Measurements from ENCODE around the gene PLAC8. TPM values are rescaled to one million over a fixed set of nuclear protein-coding genes. Genes with fewer than 3 reads are reported as not detected.
"Not testable (repeated sequence)": the region's sequence is repeated elsewhere in the genome, so short reads cannot be mapped to it uniquely, and the experiment has no call there.

PLAC8 gene, protein sequence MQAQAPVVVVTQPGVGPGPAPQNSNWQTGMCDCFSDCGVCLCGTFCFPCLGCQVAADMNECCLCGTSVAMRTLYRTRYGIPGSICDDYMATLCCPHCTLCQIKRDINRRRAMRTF
- polyA plus RNA-seq (ENCODE audit: insufficient read length in 4 of 4) = 1 to 10 TPM; 2.3 to 3.4 (median 3.2) TPM

DNA sequence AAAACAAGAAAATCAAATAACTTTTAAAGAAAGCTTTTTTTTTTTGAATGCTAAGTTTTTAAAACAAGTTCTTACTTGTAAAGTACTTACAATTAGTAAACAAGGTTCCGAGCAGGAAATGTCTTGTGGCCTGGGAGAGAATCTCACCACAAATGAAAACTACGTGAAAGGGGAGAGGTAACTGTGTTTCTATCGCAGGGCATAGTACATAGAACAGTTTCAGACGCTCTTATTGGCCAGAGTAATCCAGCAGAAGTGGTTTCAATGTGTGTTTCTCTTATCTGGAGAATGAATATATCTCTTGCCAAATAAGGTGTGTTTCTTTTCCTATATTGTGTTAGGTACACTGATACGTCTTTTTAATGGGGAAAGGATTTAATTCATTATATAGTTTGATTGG is at the start of gene PLAC8:
Gene PLAC8 (minus strand): TSS at position 154 of the 400 bp plus-strand sequence. CDS start 6,808 bp downstream, outside the sequence.
- DNase-seq (ENCODE audit: low read depth in 4 of 4, low spot score in 2 of 4) = no peak

- DNase-seq (ENCODE audit: low read depth in 4 of 4, low spot score in 2 of 4) = no peak
Observed at GRCh38 chr4:83153417-83153816, 38.9 kb upstream of the PLAC8 start.

GRCh38 chr4:83152746-83153145 is 38.2 kb upstream of the PLAC8 start:
- no peak for DNase-seq (ENCODE audit: low read depth in 4 of 4, low spot score in 2 of 4)

- no peak for DNase-seq (ENCODE audit: low read depth in 4 of 4, low spot score in 2 of 4)
Observed at GRCh38 chr4:83151651-83152050, 37.1 kb upstream of the PLAC8 start.

DNA sequence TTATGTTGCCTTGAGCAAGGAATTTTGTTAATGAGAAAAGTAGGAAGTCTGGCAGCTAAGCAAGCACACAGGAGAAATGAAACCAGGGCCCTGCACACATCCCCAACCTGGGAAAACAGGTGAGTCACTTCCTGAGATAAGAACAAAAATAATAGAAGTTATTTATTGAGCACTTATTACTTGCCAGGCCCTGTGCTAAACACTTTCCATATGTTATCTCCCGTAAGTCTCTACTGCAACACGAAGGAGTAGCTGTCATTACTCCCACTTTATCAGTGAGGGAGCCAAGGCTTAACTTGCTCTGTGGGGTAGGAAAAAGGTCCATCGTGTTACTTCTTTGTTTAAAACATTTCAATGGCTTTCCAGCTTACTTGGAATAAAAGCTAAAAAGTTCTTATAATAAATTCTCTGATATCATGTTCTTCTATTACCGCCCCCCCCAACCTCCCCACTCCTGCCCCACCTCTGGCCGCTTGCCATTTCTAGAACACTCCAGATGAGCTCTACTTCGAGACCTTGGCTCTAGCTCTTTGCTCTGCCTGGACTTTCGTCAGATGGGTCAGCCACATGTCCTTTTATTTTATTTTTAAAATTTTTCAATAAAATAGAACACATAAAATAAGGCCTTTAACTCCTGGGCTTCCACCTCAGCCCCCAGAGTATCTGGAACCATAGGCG is 36.3 kb upstream of the PLAC8 start:
- no peak for DNase-seq (ENCODE audit: low read depth in 4 of 4, low spot score in 2 of 4)

DNA sequence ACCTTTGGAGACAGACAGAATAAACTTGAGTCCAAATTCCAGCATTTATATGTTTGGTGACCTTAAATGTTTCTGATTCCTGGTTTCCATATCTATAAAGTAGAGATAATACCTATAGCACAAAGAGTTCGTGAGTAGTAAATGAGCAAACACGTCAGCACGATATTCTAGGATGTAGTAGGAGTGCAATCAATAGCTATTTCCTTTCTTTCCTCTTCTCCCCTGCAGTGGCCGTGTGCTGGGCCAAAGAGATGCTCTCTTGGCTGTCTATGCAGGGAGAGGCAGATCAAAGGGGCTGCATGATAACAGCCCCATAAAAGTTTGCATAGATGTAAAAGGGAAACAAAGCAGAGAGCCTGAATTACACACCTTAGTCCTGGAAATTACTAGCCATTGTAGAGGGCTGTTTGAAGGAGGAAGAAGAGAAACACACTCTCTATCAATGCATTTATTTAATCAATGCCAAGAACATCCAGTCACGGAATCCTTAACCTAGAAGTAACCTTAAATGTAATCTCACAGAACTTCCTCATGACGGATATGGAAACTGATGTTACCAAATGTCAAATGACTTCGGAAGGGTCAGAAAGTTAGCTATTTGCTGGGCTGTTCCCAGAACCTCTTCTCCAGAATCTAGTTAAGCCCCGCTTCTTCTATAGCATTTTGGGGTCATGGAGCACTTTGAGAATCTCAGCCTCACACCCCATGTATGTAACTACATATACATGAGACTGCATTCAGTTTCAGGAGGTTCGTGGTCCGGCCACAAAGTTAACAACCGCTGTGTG is 35.5 kb upstream of the PLAC8 start:
- no peak for DNase-seq (ENCODE audit: low read depth in 4 of 4, low spot score in 2 of 4)

- no peak for DNase-seq (ENCODE audit: low read depth in 4 of 4, low spot score in 2 of 4)
Observed at GRCh38 chr4:83146841-83147240, 32.3 kb upstream of the PLAC8 start.

DNA sequence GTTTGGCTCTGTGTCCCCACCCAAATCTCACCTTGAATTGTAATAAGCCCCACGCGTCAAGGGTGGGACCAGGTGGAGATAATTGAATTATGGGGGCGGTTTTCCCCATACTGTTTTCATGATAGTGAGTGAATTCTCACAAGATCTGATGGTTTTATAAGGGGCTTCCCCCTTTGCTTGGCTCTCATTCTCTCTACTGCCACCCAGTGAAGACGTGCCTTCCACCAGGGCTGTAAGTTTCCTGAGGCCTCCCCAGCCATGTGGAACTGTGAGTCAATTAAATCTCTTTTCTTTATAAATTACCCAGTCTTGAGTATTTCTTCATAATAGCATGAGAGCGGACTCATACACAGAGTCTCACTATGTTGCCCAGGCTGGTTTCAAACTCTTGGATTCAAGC is 31.2 kb upstream of the PLAC8 start:
- DNase-seq (ENCODE audit: low read depth in 4 of 4, low spot score in 2 of 4) = not testable (repeated sequence)

- no peak for DNase-seq (ENCODE audit: low read depth in 4 of 4, low spot score in 2 of 4)
Observed at GRCh38 chr4:83139514-83140156, 25.1 kb upstream of the PLAC8 start.

- DNase-seq (ENCODE audit: low read depth in 4 of 4, low spot score in 2 of 4) = no peak
Observed at GRCh38 chr4:83138946-83139345, 24.4 kb upstream of the PLAC8 start.

- DNase-seq (ENCODE audit: low read depth in 4 of 4, low spot score in 2 of 4) = no peak
Observed at GRCh38 chr4:83132065-83132464, 17.5 kb upstream of the PLAC8 start.

- DNase-seq (ENCODE audit: low read depth in 4 of 4, low spot score in 2 of 4) = no peak
Observed at GRCh38 chr4:83129264-83129663, 14.7 kb upstream of the PLAC8 start.

- DNase-seq (ENCODE audit: low read depth in 4 of 4, low spot score in 2 of 4) = no peak
Observed at GRCh38 chr4:83128240-83128929, 13.9 kb upstream of the PLAC8 start.

DNA sequence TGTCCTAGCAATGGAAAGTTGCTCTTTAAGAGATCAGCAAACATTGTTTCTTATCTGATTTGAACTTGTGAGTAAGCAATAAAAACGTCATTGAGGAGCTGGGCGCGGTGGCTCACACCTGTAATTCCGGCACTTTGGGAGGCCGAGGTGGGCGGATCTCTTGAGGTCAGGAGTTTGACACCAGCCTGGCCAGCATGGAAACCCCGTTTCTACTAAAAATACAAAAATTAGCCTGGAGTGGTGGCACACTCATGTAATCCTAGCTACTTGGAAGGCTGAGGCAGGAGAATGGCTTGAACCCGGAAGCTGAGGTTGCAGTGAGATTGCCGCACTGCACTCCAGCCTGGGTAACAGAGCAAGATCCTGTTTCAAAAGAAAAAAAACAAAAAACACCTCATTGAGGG is 11.2 kb upstream of the PLAC8 start:
- DNase-seq (ENCODE audit: low read depth in 4 of 4, low spot score in 2 of 4) = no peak

DNA sequence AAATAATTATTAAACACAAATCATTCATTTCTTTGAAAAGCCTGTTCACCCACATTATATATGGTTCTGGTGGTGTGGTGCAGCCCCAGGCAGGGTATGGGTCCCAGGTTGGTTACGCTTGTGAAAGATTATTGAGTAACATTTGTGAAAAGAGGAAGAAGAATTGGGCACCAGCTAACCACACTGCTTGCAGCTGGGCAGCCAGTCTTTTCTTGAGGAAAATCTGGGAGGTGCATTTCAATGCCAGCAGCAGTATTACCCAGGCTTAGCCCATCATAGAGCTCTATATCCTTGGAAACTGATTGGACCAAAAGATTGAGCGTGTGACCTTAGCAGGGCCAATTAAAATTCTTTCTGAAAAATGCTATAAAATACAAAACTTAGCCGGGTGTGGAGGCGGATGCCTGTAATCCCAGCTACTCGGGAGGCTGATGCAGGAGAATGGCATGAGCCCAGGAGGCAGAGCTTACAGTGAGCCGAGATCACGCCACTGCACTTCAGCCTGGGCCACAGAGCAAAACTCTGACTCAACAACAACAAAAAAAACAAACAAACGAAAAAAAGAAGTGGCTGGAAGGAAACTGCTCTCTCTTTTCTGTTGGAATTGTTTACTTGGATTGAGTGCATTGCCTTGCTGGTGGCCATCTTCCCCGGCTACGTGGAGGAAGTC is 9.7 kb upstream of the PLAC8 start:
- DNase-seq (ENCODE audit: low read depth in 4 of 4, low spot score in 2 of 4) = no peak

- DNase-seq (ENCODE audit: low read depth in 4 of 4, low spot score in 2 of 4) = no peak
Observed at GRCh38 chr4:83121246-83121645, 6.7 kb upstream of the PLAC8 start.

DNA sequence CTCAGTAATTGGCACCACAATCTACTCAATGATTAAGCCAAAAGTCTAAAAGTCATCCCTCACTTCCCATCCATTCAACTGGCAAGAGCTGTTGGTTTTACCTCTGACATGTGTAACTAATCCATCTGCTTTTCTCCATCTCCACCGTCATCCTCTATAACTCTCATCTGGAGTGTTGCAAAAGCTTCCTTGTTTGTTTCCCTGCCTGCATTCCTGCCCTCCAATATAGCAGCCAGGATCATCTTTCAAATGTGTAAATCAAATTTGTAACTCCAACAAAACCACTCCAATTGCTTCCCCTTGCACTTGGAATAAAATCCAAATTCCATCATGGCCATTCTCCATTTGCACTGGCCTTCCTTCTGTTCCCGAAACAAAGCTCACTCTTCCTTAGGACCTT is 4.3 kb upstream of the PLAC8 start:
- DNase-seq (ENCODE audit: low read depth in 4 of 4, low spot score in 2 of 4) = no peak

GRCh38 chr4:83115656-83116285 is 1.2 kb upstream of the PLAC8 start:
- DNase-seq (ENCODE audit: low read depth in 4 of 4, low spot score in 2 of 4) = no peak

GRCh38 chr4:83115000-83115399 is 471 bp upstream of the PLAC8 start:
- no peak for DNase-seq (ENCODE audit: low read depth in 4 of 4, low spot score in 2 of 4)

- DNase-seq (ENCODE audit: low read depth in 4 of 4, low spot score in 2 of 4) = no peak
Observed at GRCh38 chr4:83113429-83113786, 1.1 kb downstream of the PLAC8 start.
